SK-N-SH (cell line): ENCODE results near the gene MRGPRD. TPM values are rescaled to one million over a fixed set of nuclear protein-coding genes. Genes with fewer than 3 reads are reported as not detected.

Experiments
- CTCF ChIA-PET: fragments of 300-600, 350-600 bp; formaldehyde crosslinking; extraction: SDS; loops from one replicate; lab custom pipeline; 2021; lab: Yijun Ruan, JAX
- POLR2A ChIA-PET: fragments of 350-600 bp; sonication (Branson Sonifier 250); formaldehyde crosslinking; extraction: SDS; loops from one replicate; lab custom pipeline; 2020; ENCODE audit warnings: antibody characterized with exemption, inconsistent platforms; lab: Yijun Ruan, JAX
- DNase-seq: peaks from one replicate; pipeline ENCODE4 v3.0.0; 2012
- H2AFZ ChIP-seq: fragments of 200-600 bp; sonication (generic); 2 replicates; pipeline ENCODE4 v1.8.1; 2016; ENCODE audit warnings: antibody characterized with exemption, mild to moderate bottlenecking, low read depth
- H3F3A ChIP-seq: fragments of 200-600 bp; sonication (generic); replicated peaks from 2 replicates; pipeline ENCODE3; 2016; ENCODE audit warnings: antibody characterized with exemption, mild to moderate bottlenecking; ENCODE audit not compliant: insufficient read depth
- H3K27ac ChIP-seq, 2 experiments: fragments of 200-500 bp in 1 of 2; fragments of 200-600 bp in 1 of 2; sonication (Bioruptor generic) in 1 of 2; sonication (generic), shearing (Covaris generic) in 1 of 2; 2 replicates each; pipeline versions ENCODE4 v1.5.1 to v1.6.1; 2014 to 2016; ENCODE audit warnings: low read depth in 2 of 2, inconsistent platforms in 1 of 2, low read length in 1 of 2, mild to moderate bottlenecking in 1 of 2, mixed read lengths in 1 of 2
- H3K27me3 ChIP-seq: fragments of 200-600 bp; sonication (generic), shearing (Covaris generic); 2 replicates; pipeline ENCODE4 v1.6.1; 2016; ENCODE audit warnings: mixed run types; ENCODE audit not compliant: insufficient read depth
- H3K36me3 ChIP-seq, 2 experiments: fragments of 200-500 bp in 1 of 2; fragments of 200-600 bp in 1 of 2; sonication (Bioruptor generic) in 1 of 2; sonication (generic) in 1 of 2; replicated peaks in 1 of 2; 2 replicates each; pipeline versions ENCODE3 to v1.5.1; 2014 to 2016; ENCODE audit warnings: low read length in 1 of 2, mild to moderate bottlenecking in 1 of 2; ENCODE audit not compliant: insufficient read depth in 2 of 2, control insufficient read depth in 1 of 2
- H3K4me1 ChIP-seq, 2 experiments: fragments of 200-500 bp in 1 of 2; fragments of 200-600 bp in 1 of 2; sonication (Bioruptor generic) in 1 of 2; sonication (generic), shearing (Covaris generic) in 1 of 2; 2 replicates each; pipeline versions ENCODE4 v1.5.1 to v1.6.1; 2014 to 2016; ENCODE audit warnings: low read depth in 1 of 2, low read length in 1 of 2, mixed run types in 1 of 2; ENCODE audit not compliant: insufficient read depth in 2 of 2, control insufficient read depth in 1 of 2
- H3K4me2 ChIP-seq: fragments of 200-600 bp; sonication (generic), shearing (Covaris generic); 2 replicates; pipeline ENCODE4 v1.6.1; 2017; ENCODE audit warnings: mixed run types
- H3K4me3 ChIP-seq, 2 experiments: fragments of 200-500 bp in 1 of 2; fragments of 200-600 bp in 1 of 2; sonication (Bioruptor generic) in 1 of 2; sonication (generic), shearing (Covaris generic) in 1 of 2; 2 replicates each; pipeline versions ENCODE4 v1.5.1 to v1.8.1; 2014 to 2016; ENCODE audit warnings: low read depth in 2 of 2, inconsistent platforms in 1 of 2, low read length in 1 of 2, mild to moderate bottlenecking in 1 of 2, mixed read lengths in 1 of 2, moderate library complexity in 1 of 2
- H3K79me2 ChIP-seq: fragments of 200-600 bp; sonication (generic); 2 replicates; pipeline ENCODE4 v1.8.1; 2017; ENCODE audit warnings: mild to moderate bottlenecking; ENCODE audit not compliant: insufficient read depth
- H3K9ac ChIP-seq: fragments of 200-600 bp; sonication (generic); 2 replicates; pipeline ENCODE4 v1.6.1; 2017; ENCODE audit warnings: mixed run types
- H3K9me2 ChIP-seq: fragments of 200-600 bp; sonication (generic); 2 replicates; pipeline ENCODE4 v1.6.1; 2017; ENCODE audit warnings: mixed run types
- H3K9me3 ChIP-seq: fragments of 200-600 bp; sonication (generic); 2 replicates; pipeline ENCODE4 v1.6.1; 2017; ENCODE audit warnings: mixed run types, mild to moderate bottlenecking, moderate library complexity
- H4K20me1 ChIP-seq: fragments of 200-600 bp; sonication (generic); 2 replicates; pipeline ENCODE4 v1.6.1; 2017; ENCODE audit warnings: mild to moderate bottlenecking, mixed run types; ENCODE audit not compliant: insufficient read depth
- CHD2 ChIP-seq: fragments of 150-350 bp; IDR thresholded peaks from 2 replicates; pipeline ENCODE4 v1.6.1; 2018; ENCODE audit warnings: low read length; ENCODE audit not compliant: partially characterized antibody
- ELF1 ChIP-seq: IDR thresholded peaks from 2 replicates; pipeline ENCODE4 v1.4.0; 2012
- FOSL2 ChIP-seq: IDR thresholded peaks from 2 replicates; pipeline ENCODE4 v1.4.0; 2012; ENCODE audit warnings: low read depth, mild to moderate bottlenecking, moderate library complexity, borderline replicate concordance
- GABPA ChIP-seq: IDR thresholded peaks from 2 replicates; pipeline ENCODE4 v1.4.0; 2012; ENCODE audit warnings: low read depth, mild to moderate bottlenecking
- GATA2 ChIP-seq: sonication (generic); formaldehyde crosslinking; IDR thresholded peaks from 2 replicates; pipeline ENCODE4 v1.5.0; 2020; ENCODE audit warnings: mild to moderate bottlenecking, missing genetic modification reagents
- JUND ChIP-seq: IDR thresholded peaks from 2 replicates; pipeline ENCODE4 v1.4.0; 2012
- MEF2A ChIP-seq: IDR thresholded peaks from 2 replicates; pipeline ENCODE4 v1.4.0; 2012; ENCODE audit warnings: low read depth, borderline replicate concordance
- MXI1 ChIP-seq: IDR thresholded peaks from 2 replicates; pipeline ENCODE4 v1.6.1; 2012; ENCODE audit warnings: mild to moderate bottlenecking, low read depth, low read length, improper control_type of control experiment
- NFIC ChIP-seq: IDR thresholded peaks from 2 replicates; pipeline ENCODE4 v1.4.0; 2012; ENCODE audit warnings: borderline replicate concordance
- PBX3 ChIP-seq: IDR thresholded peaks from 2 replicates; pipeline ENCODE4; 2012
- POLR2AphosphoS5 ChIP-seq: IDR thresholded peaks from 2 replicates; pipeline ENCODE4 v1.6.1; 2012; ENCODE audit warnings: low read depth, low read length
- RAD21 ChIP-seq: IDR thresholded peaks from 2 replicates; pipeline ENCODE4 v1.6.1; 2012; ENCODE audit warnings: mild to moderate bottlenecking, low read length
- RXRA ChIP-seq: IDR thresholded peaks from 2 replicates; pipeline ENCODE4 v1.4.0; 2012; ENCODE audit warnings: low read depth, mild to moderate bottlenecking, borderline replicate concordance
- SIN3A ChIP-seq: IDR thresholded peaks from 2 replicates; pipeline ENCODE4 v1.6.1; 2012; ENCODE audit warnings: low read depth, mild to moderate bottlenecking, low read length, moderate library complexity, borderline replicate concordance
- TAF1 ChIP-seq: IDR thresholded peaks from 2 replicates; pipeline ENCODE4 v1.6.1; 2012; ENCODE audit warnings: low read depth, mild to moderate bottlenecking, low read length, moderate library complexity, borderline replicate concordance
- TEAD4 ChIP-seq: IDR thresholded peaks from 2 replicates; pipeline ENCODE4 v1.4.0; 2012; ENCODE audit warnings: mild to moderate bottlenecking, borderline replicate concordance; ENCODE audit not compliant: insufficient read depth
- ZBTB33 ChIP-seq: IDR thresholded peaks from 2 replicates; pipeline ENCODE4 v1.4.0; 2012; ENCODE audit warnings: low read depth, borderline replicate concordance
- WGBS: methylation state at CpG from one replicate; pipeline ENCODE4 v1.1.6; 2017; ENCODE audit warnings: low lambda C conversion rate; 5-methylcytosine and 5-hydroxymethylcytosine counted together
- polyA plus RNA-seq, 3 experiments: library from polyadenylated mRNA; depleted of rRNA; stranded (reverse); fragments of >200 nt; gene quantifications; 2 replicates each; pipeline ENCODE4 v1.2.3, GENCODE V29; 2012
- TF ChIP-seq, protein P1 (sequence below): fragments of 150-350 bp; IDR thresholded peaks from 2 replicates; pipeline ENCODE4 v1.6.1; 2017; ENCODE audit warnings: antibody characterized with exemption, low read length, low read depth, borderline replicate concordance
- TF ChIP-seq, protein P2 (sequence below): IDR thresholded peaks from 2 replicates; pipeline ENCODE4 v1.4.0; 2012; ENCODE audit warnings: low read depth

The MRGPRD gene
- polyA plus RNA-seq, 1 of the 3 experiments (the other 2 are of a cell fraction) = not detected

GRCh38 chr11:68996376-68997123 is 15.8 kb upstream of the MRGPRD start:
- TF ChIP-seq CHD2 = no peak
- TF ChIP-seq, protein P1, sequence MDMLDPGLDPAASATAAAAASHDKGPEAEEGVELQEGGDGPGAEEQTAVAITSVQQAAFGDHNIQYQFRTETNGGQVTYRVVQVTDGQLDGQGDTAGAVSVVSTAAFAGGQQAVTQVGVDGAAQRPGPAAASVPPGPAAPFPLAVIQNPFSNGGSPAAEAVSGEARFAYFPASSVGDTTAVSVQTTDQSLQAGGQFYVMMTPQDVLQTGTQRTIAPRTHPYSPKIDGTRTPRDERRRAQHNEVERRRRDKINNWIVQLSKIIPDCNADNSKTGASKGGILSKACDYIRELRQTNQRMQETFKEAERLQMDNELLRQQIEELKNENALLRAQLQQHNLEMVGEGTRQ = no peak
- TF ChIP-seq MEF2A = no peak
- no peak for TF ChIP-seq PBX3
- TF ChIP-seq GATA2 (CRISPR knock-in tag) = no peak
- TF ChIP-seq POLR2AphosphoS5 = no peak
- TF ChIP-seq SIN3A = no peak
- no peak for TF ChIP-seq NFIC
- TF ChIP-seq TEAD4 = no peak
- no peak for TF ChIP-seq ELF1
- Histone ChIP-seq H3K4me3 (no peak overlapping the region), H3K9ac (no peak overlapping the region), H3K79me2 (no peaks in the 10 kb centered on the region), H3F3A (no peaks in the 10 kb centered on the region), H3K27ac (no peak overlapping the region), H3K4me2 (no peak overlapping the region), H3K27me3 (no peaks in the 10 kb centered on the region), H2AFZ (no peak overlapping the region), H4K20me1 (no peaks in the 10 kb centered on the region), H3K9me3 (no peaks in the 10 kb centered on the region), H3K36me3 (no peaks in the 10 kb centered on the region), H3K4me1 (peaks cover 14 to 41% of the 10 kb centered on the region in 2 experiments), H3K9me2 (no peaks in the 10 kb centered on the region)
- ChIA-PET POLR2A (no interaction called here), CTCF (interaction anchor here (0.8 kb wide), 1 partner anchor 48 kb away, joined by 3 read pairs; no protein-coding TSS in a partner anchor)
- WGBS = 93% methylated on average over 20 of the region's 24 CpGs
- DNase-seq = no peak

- Histone ChIP-seq H3K9me2 (no peaks in the 10 kb centered on the region), H3K79me2 (no peaks in the 10 kb centered on the region), H3K36me3 (no peaks in the 10 kb centered on the region), H3K9ac (no peak overlapping the region), H3K4me3 (no peak overlapping the region), H3F3A (no peaks in the 10 kb centered on the region), H3K4me1 (peaks cover 5 to 27% of the 10 kb centered on the region in 2 experiments), H4K20me1 (no peaks in the 10 kb centered on the region), H3K27ac (no peak overlapping the region), H3K27me3 (no peaks in the 10 kb centered on the region), H2AFZ (no peak overlapping the region), H3K4me2 (no peak overlapping the region)
- 70% methylated on average over 6 of the region's 6 CpGs for WGBS
- DNase-seq = no peak
- ChIA-PET POLR2A (no interaction called here), CTCF (no interaction called here)
- TF ChIP-seq FOSL2 (no peak), GABPA (no peak), RXRA (no peak), CHD2 (no peak), TAF1 (no peak), RAD21 (no peak), SIN3A (no peak), MXI1 (no peak), NFIC (no peak), JUND (no peak), ELF1 (no peak), ZBTB33 (no peak), MEF2A (no peak)
- TF ChIP-seq, protein P2, sequence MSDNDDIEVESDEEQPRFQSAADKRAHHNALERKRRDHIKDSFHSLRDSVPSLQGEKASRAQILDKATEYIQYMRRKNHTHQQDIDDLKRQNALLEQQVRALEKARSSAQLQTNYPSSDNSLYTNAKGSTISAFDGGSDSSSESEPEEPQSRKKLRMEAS = no peak
- TF ChIP-seq, all 33 proteins: peak for 0
- no peaks in the 10 kb centered on the region for H3K9me3 ChIP-seq
These were observed 14.1 kb upstream of the MRGPRD start for GRCh38 chr11:68994894-68995285.
